NB4 (cell line): ENCODE data around the gene KPNA4.

ENCODE experiments used
- DNase-seq: peaks from one replicate; pipeline ENCODE4 v3.0.0; 2010; ENCODE audit warnings: low read depth
- H3K4me3 ChIP-seq: one replicate; pipeline ENCODE4 v1.5.1; 2011; ENCODE audit warnings: mild to moderate bottlenecking, low read depth, low read length, moderate library complexity
- MAX ChIP-seq: IDR thresholded peaks from 2 replicates; pipeline ENCODE4 v1.6.1; 2011; ENCODE audit warnings: low read depth, low read length
- MYC ChIP-seq: IDR thresholded peaks from 2 replicates; pipeline ENCODE4 v1.6.1; 2011; ENCODE audit warnings: low read depth, low read length
- POLR2A ChIP-seq: IDR thresholded peaks from 2 replicates; pipeline ENCODE4 v1.6.1; 2011; ENCODE audit warnings: mild to moderate bottlenecking; ENCODE audit not compliant: insufficient read length; ENCODE audit errors: extremely low read depth
- TF ChIP-seq, protein P1 (sequence below): IDR thresholded peaks from one replicate; pipeline ENCODE4 v1.5.1; 2012; ENCODE audit warnings: low read depth, low read length

KPNA4 gene

DNA sequence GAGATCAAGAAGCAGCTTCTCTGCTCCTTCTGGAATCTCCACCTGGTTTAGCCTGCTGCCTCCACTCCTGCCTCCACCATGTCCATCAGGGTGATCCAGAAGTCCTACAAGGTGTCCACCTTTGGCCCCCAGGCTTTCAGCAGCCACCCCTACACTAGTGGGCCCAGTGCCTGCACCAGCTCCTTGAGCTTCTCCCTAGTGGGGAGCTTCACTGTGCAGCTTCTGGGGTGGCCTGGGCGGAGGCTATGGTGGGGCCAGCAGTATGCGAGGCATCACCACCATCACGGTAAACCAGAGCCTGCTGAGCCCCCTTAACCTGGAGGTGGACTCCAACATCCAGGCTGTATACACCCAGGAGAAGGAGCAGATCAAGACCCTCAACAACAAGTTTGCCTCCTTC lies 2.4 kb upstream of the KPNA4 start:
- DNase-seq, result no peak
- TF ChIP-seq MAX, result no peak
- TF ChIP-seq, protein P1, sequence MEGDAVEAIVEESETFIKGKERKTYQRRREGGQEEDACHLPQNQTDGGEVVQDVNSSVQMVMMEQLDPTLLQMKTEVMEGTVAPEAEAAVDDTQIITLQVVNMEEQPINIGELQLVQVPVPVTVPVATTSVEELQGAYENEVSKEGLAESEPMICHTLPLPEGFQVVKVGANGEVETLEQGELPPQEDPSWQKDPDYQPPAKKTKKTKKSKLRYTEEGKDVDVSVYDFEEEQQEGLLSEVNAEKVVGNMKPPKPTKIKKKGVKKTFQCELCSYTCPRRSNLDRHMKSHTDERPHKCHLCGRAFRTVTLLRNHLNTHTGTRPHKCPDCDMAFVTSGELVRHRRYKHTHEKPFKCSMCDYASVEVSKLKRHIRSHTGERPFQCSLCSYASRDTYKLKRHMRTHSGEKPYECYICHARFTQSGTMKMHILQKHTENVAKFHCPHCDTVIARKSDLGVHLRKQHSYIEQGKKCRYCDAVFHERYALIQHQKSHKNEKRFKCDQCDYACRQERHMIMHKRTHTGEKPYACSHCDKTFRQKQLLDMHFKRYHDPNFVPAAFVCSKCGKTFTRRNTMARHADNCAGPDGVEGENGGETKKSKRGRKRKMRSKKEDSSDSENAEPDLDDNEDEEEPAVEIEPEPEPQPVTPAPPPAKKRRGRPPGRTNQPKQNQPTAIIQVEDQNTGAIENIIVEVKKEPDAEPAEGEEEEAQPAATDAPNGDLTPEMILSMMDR, result no peak
- no peak overlapping the region for H3K4me3 ChIP-seq

DNA sequence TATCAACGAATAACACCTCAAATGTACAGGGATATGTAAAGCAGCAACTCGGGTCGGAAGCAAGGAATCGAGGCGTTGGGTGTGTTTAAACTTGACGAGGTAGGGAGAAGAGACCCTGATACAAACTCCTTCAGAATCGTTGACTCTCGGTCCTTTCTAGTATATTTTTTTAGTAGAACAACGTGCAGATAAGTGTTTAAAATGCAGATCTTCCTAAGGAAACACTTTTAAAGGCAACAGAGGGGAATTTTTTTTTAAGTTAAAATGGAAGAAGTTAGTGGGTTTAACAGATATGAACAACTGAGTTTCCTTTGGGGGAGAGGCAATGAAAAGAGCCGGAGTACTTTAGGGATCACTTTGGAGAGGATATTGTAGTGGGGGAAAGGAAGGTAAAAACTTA lies 1.1 kb upstream of the KPNA4 start:
- TF ChIP-seq POLR2A (no peak), MYC (no peak), MAX (no peak)
- TF ChIP-seq, protein P1, result no peak
- H3K4me3 ChIP-seq, result peak overlapping the region; percentile 81
- no peak for DNase-seq

GRCh38 chr3:160564949-160565441 lies 376 bp downstream of the KPNA4 start:
- TF ChIP-seq POLR2A (no peak), MAX (no peak)
- TF ChIP-seq, protein P1, result no peak
- DNase-seq, result peak; percentile 70
- peak overlapping the region; percentile 64 for H3K4me3 ChIP-seq

GRCh38 chr3:160564258-160564911 lies 986 bp downstream of the KPNA4 start:
- peak overlapping the region; percentile 73 for H3K4me3 ChIP-seq
- peak; percentile 54 for DNase-seq
- TF ChIP-seq MAX (no peak), POLR2A (no peak), MYC (no peak)
- TF ChIP-seq, protein P1, result no peak

- DNase-seq, result no peak
- TF ChIP-seq MYC, result no peak
- TF ChIP-seq, protein P1, result no peak
- TF ChIP-seq MAX, result no peak
- no peak for TF ChIP-seq POLR2A
- H3K4me3 ChIP-seq, result peak overlapping the region; percentile 73
These were observed 2.4 kb downstream of the KPNA4 start for GRCh38 chr3:160562952-160563351.
